Measurements from ENCODE around the gene BTRC.
A peak's percentile ranks its signal among the peaks of the same experiment; 100 is the strongest.

BTRC gene

GRCh38 chr10:101446947-101447346 is 93.0 kb downstream of the BTRC start:
- DNase-seq, result no peak

DNA sequence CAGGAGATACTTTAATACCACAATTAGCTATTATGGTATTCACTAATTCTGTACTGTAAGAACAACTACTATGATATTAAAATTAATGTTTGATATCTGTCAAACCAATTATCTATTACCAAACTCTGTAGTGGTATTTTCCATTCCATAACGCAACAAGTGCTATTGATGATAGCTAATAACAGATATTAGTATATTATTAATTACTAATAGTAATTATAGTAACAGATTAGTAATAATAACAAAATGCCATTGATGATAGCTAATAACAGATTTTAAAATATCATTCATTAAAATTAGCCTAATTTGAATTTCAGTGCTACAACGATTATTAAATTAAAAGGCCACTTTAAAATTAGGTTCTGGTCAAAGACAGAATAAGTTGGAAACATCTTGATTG is 93.5 kb downstream of the BTRC start:
- DNase-seq, result no peak

- no peak for DNase-seq
These were observed 96.5 kb downstream of the BTRC start for GRCh38 chr10:101450277-101451080.

- DNase-seq, result peak; percentile 27
These were observed 97.3 kb downstream of the BTRC start for GRCh38 chr10:101451261-101451660.

DNA sequence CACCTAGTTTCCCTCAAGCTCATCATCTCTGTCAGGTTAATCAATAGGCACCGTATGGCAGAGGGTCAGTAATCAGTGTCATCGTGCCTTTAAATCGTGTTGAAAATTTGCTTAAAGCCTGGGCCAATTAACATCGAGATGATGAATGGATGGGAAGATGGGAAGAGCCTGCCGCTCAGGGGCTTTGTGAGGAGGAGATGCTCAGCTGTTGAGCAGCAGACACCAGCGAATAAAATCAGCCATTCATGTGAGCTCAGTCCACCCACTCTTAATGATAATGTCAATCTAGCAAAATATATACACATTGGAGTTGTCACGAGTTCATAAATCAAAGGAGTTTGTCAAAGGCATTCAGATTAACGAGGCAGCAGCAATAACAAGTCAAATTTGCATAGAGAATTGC is 97.7 kb downstream of the BTRC start:
- DNase-seq, result no peak

DNA sequence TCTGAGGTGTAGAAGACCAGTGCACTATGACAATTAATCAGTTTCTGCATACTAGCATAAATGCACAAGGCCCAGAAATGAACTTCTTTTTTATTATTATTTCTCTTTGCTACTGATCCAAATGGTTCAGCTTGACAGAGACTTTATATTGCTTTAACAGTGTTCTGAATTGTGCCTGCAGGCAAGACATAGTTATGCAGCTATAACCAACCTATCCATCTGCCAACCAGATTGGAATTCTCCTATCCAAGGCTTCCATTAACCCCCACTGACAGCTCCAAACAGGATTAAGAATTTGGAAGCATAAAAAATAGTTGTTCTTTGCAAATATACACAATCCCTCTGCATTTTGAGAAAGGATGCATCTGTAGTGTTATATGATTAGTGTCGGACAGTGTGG is 98.2 kb downstream of the BTRC start:
- no peak for DNase-seq

DNA sequence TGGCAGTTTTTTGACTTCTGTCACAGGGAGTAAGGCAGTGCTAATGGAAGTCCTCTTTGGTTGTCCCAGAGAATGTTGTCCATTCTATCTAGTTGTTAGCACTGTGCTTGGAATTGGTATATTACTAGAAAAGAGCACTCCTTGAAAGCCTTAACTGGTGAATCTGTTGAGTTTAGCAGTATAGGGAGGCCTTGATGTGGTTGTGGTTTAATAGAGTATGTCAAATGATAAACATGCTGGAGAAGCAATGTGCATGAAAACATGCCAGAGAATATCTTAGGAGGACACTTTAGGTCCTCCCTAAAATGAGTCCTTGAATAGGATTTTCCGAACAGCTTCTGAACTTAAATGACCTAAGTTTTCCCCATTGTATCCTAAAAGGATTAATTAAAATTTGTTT is 98.6 kb downstream of the BTRC start:
- no peak for DNase-seq

- DNase-seq, result no peak
These were observed 99.4 kb downstream of the BTRC start for GRCh38 chr10:101453318-101453717.

DNA sequence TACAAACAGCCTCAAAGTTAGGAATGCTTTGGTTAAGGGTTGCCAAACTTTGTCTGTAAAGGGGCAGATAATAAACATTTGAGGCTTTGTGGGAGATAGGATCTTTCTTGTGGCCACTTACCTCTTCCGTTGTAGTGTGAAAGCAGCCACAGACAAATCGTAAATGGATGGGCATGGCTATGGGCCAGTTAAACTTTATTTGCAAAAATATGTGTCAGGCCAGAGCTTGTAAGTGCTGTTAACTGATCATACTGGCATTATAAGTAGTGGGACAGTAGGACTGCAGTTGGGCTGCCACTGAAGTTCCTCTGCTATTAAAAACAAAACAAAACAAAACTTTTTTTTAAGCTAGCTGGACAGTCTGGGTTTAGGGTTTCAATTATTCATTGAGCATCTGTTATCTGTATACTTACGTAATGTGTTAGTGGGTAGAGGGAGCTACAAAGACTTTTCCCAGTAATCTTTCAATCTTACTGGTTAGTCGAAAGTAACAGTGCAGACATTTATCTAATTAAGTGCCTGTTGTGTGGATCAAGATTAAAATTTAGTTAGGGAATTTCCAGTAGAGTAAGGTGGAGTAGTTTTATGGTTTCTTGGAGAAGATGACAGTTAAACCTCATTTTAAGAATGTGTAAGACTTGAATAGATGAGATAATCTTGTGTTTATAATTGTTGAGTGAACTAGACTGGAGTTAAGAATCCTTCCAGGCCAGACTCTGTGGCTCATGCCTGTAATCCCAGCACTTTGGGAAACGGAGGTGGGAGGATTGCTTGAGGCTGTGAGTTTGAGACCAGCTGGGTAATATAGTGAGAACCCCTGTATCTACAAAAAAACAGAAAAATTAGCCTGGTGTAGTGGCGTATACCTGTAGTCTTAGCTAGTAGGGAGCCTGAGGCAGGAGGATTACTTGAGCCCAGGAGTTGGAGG is 100.1 kb downstream of the BTRC start:
- DNase-seq, result peak; percentile 30

DNA sequence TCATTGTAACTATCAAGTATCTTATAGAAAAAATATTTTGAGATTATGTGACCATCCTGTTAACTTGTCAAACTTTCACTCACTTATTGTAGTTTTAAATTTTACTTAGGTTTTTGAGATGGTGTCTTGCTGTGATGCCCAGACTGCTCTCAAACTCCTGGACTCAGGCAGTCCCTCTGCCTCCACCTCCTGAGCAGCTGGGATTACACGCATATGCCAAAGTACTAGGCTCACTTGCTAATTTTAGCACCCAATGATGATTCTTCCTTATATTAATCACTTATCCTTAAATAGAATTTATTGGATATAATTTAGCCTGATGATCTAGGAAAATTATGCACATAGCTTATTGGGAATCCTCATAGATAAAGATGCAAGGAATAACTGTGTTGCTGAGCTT is 104.9 kb downstream of the BTRC start:
- DNase-seq, result no peak

DNA sequence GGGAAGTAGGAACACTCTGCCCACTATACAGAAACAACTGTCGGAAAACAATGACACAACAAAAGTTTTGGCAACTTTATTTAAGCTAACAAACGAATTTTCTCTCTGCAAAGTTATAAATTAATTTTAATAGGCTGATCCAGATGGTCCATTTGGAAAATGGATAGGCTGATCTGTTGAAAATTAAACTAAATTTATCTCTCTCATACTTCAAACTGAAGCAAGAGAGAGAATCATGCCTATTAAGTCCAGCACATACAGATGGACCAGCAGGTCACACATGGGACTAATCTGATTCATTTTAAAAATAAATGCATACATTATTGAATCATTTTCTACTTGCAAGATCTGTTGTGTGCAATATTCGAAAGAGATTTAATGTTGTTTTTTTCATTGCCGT is 110.1 kb downstream of the BTRC start:
- DNase-seq, result no peak

GRCh38 chr10:101464599-101464998 is 110.6 kb downstream of the BTRC start:
- peak; percentile 46 for DNase-seq

- no peak for DNase-seq
These were observed 112.3 kb downstream of the BTRC start for GRCh38 chr10:101466016-101466912.

DNA sequence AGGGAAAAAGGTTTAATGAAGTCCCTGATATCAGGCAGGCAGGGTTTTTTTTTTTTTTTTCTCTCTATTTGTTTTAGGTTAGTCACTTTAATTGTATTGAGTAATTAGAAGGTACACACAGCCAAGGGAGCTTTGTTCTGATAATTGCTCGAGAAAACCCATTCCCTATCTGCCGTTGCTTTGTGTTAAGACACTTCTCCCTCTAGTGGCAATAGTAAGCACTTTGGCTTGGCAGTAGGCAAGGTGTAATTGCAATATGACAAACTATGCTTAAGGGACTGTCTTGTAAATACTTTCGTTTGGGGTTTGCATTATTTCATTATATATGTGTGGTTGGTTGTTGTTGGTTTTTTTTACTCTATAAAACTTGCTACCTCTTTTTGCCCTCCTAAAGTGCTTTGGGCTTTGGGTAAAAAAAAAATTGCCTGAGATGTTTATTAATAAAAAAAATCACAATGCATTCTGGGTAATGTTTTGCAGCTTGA is 113.4 kb downstream of the BTRC start:
- DNase-seq, result peak; percentile 55

GRCh38 chr10:101468159-101468558 is 114.2 kb downstream of the BTRC start:
- no peak for DNase-seq

DNA sequence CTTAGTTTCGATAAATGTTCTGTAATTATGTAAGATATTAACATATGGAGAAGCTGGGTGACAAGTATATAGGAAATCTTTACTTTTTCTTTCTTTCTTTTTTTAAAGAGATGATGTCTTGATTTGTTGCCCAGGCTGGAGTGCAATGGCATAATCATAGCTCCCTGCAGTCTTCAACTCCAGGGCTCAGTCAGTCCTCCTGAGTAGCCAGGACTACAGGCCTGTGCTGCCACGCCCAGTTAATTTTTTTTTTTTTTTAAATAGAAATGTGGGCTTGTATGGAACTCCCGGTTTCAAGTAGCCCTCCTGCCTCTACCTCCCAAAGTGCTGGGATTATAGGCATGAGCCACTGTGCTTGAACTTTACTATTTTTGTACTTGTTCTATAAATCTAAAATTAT is 122.4 kb downstream of the BTRC start:
- DNase-seq, result no peak

GRCh38 chr10:101478956-101479355 is 125.0 kb downstream of the BTRC start:
- no peak for DNase-seq

GRCh38 chr10:101481256-101481655 is 127.3 kb downstream of the BTRC start:
- no peak for DNase-seq

- no peak for DNase-seq
These were observed 128.6 kb downstream of the BTRC start for GRCh38 chr10:101482568-101482967.

- peak; percentile 3 for DNase-seq
These were observed 130.3 kb downstream of the BTRC start for GRCh38 chr10:101484175-101484745.

DNA sequence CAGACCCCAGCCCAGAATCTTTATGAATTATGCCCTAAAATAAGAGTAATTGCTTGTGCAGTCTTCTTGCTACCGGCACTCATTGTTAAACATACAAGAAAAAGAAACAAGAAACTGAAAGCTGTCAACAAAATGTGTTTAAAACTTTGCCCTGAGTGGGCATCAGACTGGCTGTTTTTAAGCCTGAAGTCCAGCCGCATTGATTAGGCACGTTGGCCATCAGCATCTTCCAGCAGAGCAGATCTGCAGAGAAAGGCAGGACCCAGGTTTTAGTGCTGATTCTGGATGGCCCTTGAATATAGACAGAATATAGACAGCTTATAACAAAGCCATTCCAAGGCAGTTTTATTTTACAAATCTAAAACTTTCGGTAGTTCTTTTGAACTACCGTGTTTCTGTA is 131.2 kb downstream of the BTRC start:
- DNase-seq, result no peak
